Mononuclear cell (primary cell): ENCODE measurements around the gene EFHB. TPM values are rescaled to one million over a fixed set of nuclear protein-coding genes. Genes with fewer than 3 reads are reported as not detected.
"Not testable (repeated sequence)": the region's sequence is repeated elsewhere in the genome, so short reads cannot be mapped to it uniquely, and the experiment has no call there.

Experiments used
- H3K27me3 ChIP-seq: 2 replicates; pipeline ENCODE4 v1.6.0; 2011; ENCODE audit warnings: low read length, control low read depth; ENCODE audit not compliant: insufficient read depth
- H3K4me1 ChIP-seq: 2 replicates; pipeline ENCODE4 v1.5.1; 2011; ENCODE audit warnings: mild to moderate bottlenecking, low read length, control low read depth; ENCODE audit not compliant: insufficient read depth
- H3K4me3 ChIP-seq: 2 replicates; pipeline ENCODE4 v1.5.1; 2011; ENCODE audit warnings: mild to moderate bottlenecking, low read length, moderate library complexity
- H3K9me3 ChIP-seq: 2 replicates; pipeline ENCODE4 v1.5.1; 2011; ENCODE audit warnings: low read depth, mild to moderate bottlenecking, control low read depth, low read length
- total RNA-seq: library from RNA; depleted of rRNA; stranded (reverse); fragments of >200 nt; gene quantifications from one replicate; pipeline ENCODE4 v1.2.3, GENCODE V29; 2012

EFHB gene
- total RNA-seq, 1 donor: 0.73 TPM

- Histone ChIP-seq H3K4me3 (no peak overlapping the region), H3K4me1 (peaks cover 30% of the 10 kb centered on the region), H3K9me3 (no peaks in the 10 kb centered on the region), H3K27me3 (no peaks in the 10 kb centered on the region)
These were observed 11.5 kb upstream of the EFHB start for GRCh38 chr3:19945534-19945933.

- no peaks in the 10 kb centered on the region for H3K4me1 ChIP-seq
- H3K27me3 ChIP-seq: no peaks in the 10 kb centered on the region
- H3K9me3 ChIP-seq: no peaks in the 10 kb centered on the region
- no peak overlapping the region for H3K4me3 ChIP-seq
These were observed 6.6 kb upstream of the EFHB start for GRCh38 chr3:19940643-19941042.

GRCh38 chr3:19938295-19938627 is 4.2 kb upstream of the EFHB start:
- Histone ChIP-seq H3K4me1 (no peaks in the 10 kb centered on the region), H3K9me3 (no peaks in the 10 kb centered on the region), H3K4me3 (no peak overlapping the region), H3K27me3 (peaks cover 6% of the 10 kb centered on the region)

- Histone ChIP-seq H3K9me3 (no peaks in the 10 kb centered on the region), H3K4me1 (no peaks in the 10 kb centered on the region), H3K4me3 (no peak overlapping the region), H3K27me3 (peaks cover 7% of the 10 kb centered on the region)
These were observed 3.7 kb upstream of the EFHB start for GRCh38 chr3:19937459-19938294.

- Histone ChIP-seq H3K4me1 (peaks cover 21% of the 10 kb centered on the region), H3K9me3 (no peaks in the 10 kb centered on the region), H3K4me3 (no peak overlapping the region), H3K27me3 (peaks cover 7% of the 10 kb centered on the region)
These were observed 1.6 kb downstream of the EFHB start for GRCh38 chr3:19932422-19932821.

GRCh38 chr3:19931767-19932188 is 2.2 kb downstream of the EFHB start:
- no peak overlapping the region for H3K4me3 ChIP-seq
- H3K4me1 ChIP-seq: peaks cover 21% of the 10 kb centered on the region
- H3K9me3 ChIP-seq: no peaks in the 10 kb centered on the region
- peaks cover 7% of the 10 kb centered on the region for H3K27me3 ChIP-seq

- Histone ChIP-seq H3K27me3 (peaks cover 7% of the 10 kb centered on the region), H3K4me3 (no peak overlapping the region), H3K4me1 (peaks cover 21% of the 10 kb centered on the region), H3K9me3 (no peaks in the 10 kb centered on the region)
These were observed 2.8 kb downstream of the EFHB start for GRCh38 chr3:19931180-19931692.

GRCh38 chr3:19920401-19921080 is 13.5 kb downstream of the EFHB start:
- Histone ChIP-seq H3K4me1 (no peaks in the 10 kb centered on the region), H3K4me3 (no peak overlapping the region), H3K27me3 (no peaks in the 10 kb centered on the region), H3K9me3 (no peaks in the 10 kb centered on the region)

- Histone ChIP-seq H3K4me1 (no peaks in the 10 kb centered on the region), H3K4me3 (no peak overlapping the region), H3K27me3 (no peaks in the 10 kb centered on the region), H3K9me3 (no peaks in the 10 kb centered on the region)
These were observed 16.9 kb downstream of the EFHB start for GRCh38 chr3:19917167-19917566.

- Histone ChIP-seq H3K4me1 (no peaks in the 10 kb centered on the region), H3K4me3 (no peak overlapping the region), H3K27me3 (no peaks in the 10 kb centered on the region), H3K9me3 (no peaks in the 10 kb centered on the region)
These were observed 22.6 kb downstream of the EFHB start for GRCh38 chr3:19911452-19911851.

- Histone ChIP-seq H3K4me3 (no peak overlapping the region), H3K27me3 (no peaks in the 10 kb centered on the region), H3K4me1 (no peaks in the 10 kb centered on the region), H3K9me3 (peaks cover 4% of the 10 kb centered on the region)
These were observed 26.5 kb downstream of the EFHB start for GRCh38 chr3:19907523-19907922.

GRCh38 chr3:19903649-19904048 is 30.4 kb downstream of the EFHB start:
- Histone ChIP-seq H3K9me3 (peaks cover 4% of the 10 kb centered on the region), H3K4me3 (no peak overlapping the region), H3K4me1 (peaks cover 6% of the 10 kb centered on the region), H3K27me3 (no peaks in the 10 kb centered on the region)

GRCh38 chr3:19901918-19902317 is 32.1 kb downstream of the EFHB start:
- peaks cover 6% of the 10 kb centered on the region for H3K4me1 ChIP-seq
- H3K27me3 ChIP-seq: no peaks in the 10 kb centered on the region
- H3K9me3 ChIP-seq: peaks cover 4% of the 10 kb centered on the region
- no peak overlapping the region for H3K4me3 ChIP-seq

- Histone ChIP-seq H3K4me3 (no peak overlapping the region), H3K27me3 (no peaks in the 10 kb centered on the region), H3K4me1 (peaks cover 6% of the 10 kb centered on the region), H3K9me3 (peaks cover 4% of the 10 kb centered on the region)
These were observed 32.7 kb downstream of the EFHB start for GRCh38 chr3:19901337-19901736.

- not testable (repeated sequence) for H3K4me3 ChIP-seq, H3K4me1 ChIP-seq, H3K9me3 ChIP-seq, H3K27me3 ChIP-seq
These were observed 34.2 kb downstream of the EFHB start for GRCh38 chr3:19899833-19900232.
